GM23248 (cell line): ENCODE measurements around the gene SLC35F3. TPM values are rescaled to one million over a fixed set of nuclear protein-coding genes. Genes with fewer than 3 reads are reported as not detected.

Experiments
- DNase-seq: peaks from one replicate; pipeline ENCODE4 v3.0.0-alpha.2; 2015
- H2AFZ ChIP-seq: fragments of 200-600 bp; sonication (generic); 2 replicates; pipeline ENCODE4 v1.6.1; 2016; ENCODE audit warnings: antibody characterized with exemption
- H3F3A ChIP-seq: fragments of 200-600 bp; sonication (generic); 2 replicates; pipeline ENCODE4 v1.6.1; 2016; ENCODE audit warnings: mild to moderate bottlenecking, antibody characterized with exemption, mixed run types; ENCODE audit not compliant: insufficient read depth
- H3K27ac ChIP-seq: fragments of 200-600 bp; sonication (generic); 2 replicates; pipeline ENCODE4 v1.5.1; 2016; ENCODE audit warnings: mild to moderate bottlenecking
- H3K27me3 ChIP-seq: fragments of 200-600 bp; sonication (generic); replicated peaks from 2 replicates; pipeline ENCODE4 v1.6.1; 2016; ENCODE audit warnings: mild to moderate bottlenecking; ENCODE audit not compliant: insufficient read depth
- H3K36me3 ChIP-seq: fragments of 200-600 bp; sonication (generic); 2 replicates; pipeline ENCODE4 v1.6.1; 2016; ENCODE audit warnings: low read depth, mild to moderate bottlenecking
- H3K4me1 ChIP-seq: fragments of 200-600 bp; sonication (generic); 2 replicates; pipeline ENCODE4 v1.6.1; 2016; ENCODE audit warnings: mild to moderate bottlenecking; ENCODE audit not compliant: insufficient read depth
- H3K4me2 ChIP-seq: fragments of 200-600 bp; sonication (generic); one replicate; pipeline ENCODE4 v1.6.1; 2016; ENCODE audit warnings: mild to moderate bottlenecking; ENCODE audit not compliant: unreplicated experiment
- H3K4me3 ChIP-seq: fragments of 200-600 bp; sonication (generic); 2 replicates; pipeline ENCODE4 v1.5.1; 2016; ENCODE audit warnings: mild to moderate bottlenecking
- H3K79me2 ChIP-seq: fragments of 200-600 bp; sonication (generic); 2 replicates; pipeline ENCODE4 v1.6.1; 2016; ENCODE audit warnings: mild to moderate bottlenecking; ENCODE audit not compliant: insufficient read depth
- H3K9ac ChIP-seq: fragments of 200-600 bp; sonication (generic); 2 replicates; pipeline ENCODE4 v1.6.1; 2016; ENCODE audit warnings: mild to moderate bottlenecking
- H3K9me2 ChIP-seq: fragments of 200-600 bp; sonication (generic); 2 replicates; pipeline ENCODE4 v1.6.1; 2016; ENCODE audit warnings: mixed run types, mild to moderate bottlenecking, moderate library complexity; ENCODE audit not compliant: insufficient read depth
- H3K9me3 ChIP-seq: fragments of 200-600 bp; sonication (generic); one replicate; pipeline ENCODE4 v1.6.1; 2017; ENCODE audit warnings: low read depth
- H4K20me1 ChIP-seq: fragments of 200-600 bp; sonication (generic); 2 replicates; pipeline ENCODE4 v1.6.0; 2016; ENCODE audit not compliant: insufficient read depth
- EZH2 ChIP-seq: fragments of 200-600 bp; sonication (generic); IDR thresholded peaks from 2 replicates; pipeline ENCODE4 v1.6.1; 2018; ENCODE audit warnings: antibody characterized with exemption, mild to moderate bottlenecking; ENCODE audit not compliant: insufficient read depth, poor library complexity, severe bottlenecking
- EZH2phosphoT487 ChIP-seq: fragments of 200-600 bp; sonication (generic); IDR thresholded peaks from 2 replicates; pipeline ENCODE4 v1.6.1; 2018; ENCODE audit warnings: antibody characterized with exemption, moderate library complexity, mild to moderate bottlenecking, low read depth; ENCODE audit not compliant: insufficient read depth
- WGBS, 2 experiments: methylation state at CpG; one replicate each; pipeline ENCODE4 v1.1.6; 2015 to 2017; ENCODE audit warnings: low lambda C conversion rate in 2 of 2, low coverage in 1 of 2; ENCODE audit errors: missing lambda C conversion rate in 2 of 2; 5-methylcytosine and 5-hydroxymethylcytosine counted together
- in situ Hi-C: fragments of 300-500 bp; cut with MboI; formaldehyde crosslinking; loops from 2 replicates; pipeline ENCODE4 v1.15.0; 2020
- polyA plus RNA-seq: library from polyadenylated mRNA; unstranded; fragments of >200 nt; fragmentation: Nextera tagmentation; extraction: Ambion mirVana; gene quantifications from 2 replicates; pipeline ENCODE4 v1.2.1, GENCODE V29; 2016
- total RNA-seq: library from RNA; depleted of rRNA; stranded (reverse); fragments of >200 nt; shearing (Covaris generic); gene quantifications from 2 replicates; pipeline ENCODE4 v1.2.3, GENCODE V29; 2014

The SLC35F3 gene
- total and polyA plus RNA-seq, 2 experiments from 2014 or later = 0.43 to 1.3 TPM

GRCh38 chr1:234125714-234126113 lies 221.2 kb downstream of the SLC35F3 start:
- Histone ChIP-seq H3K27ac (no peak overlapping the region), H3K79me2 (no peaks in the 10 kb centered on the region), H3K9me2 (no peaks in the 10 kb centered on the region), H3K9me3 (no peaks in the 10 kb centered on the region), H3K4me3 (no peak overlapping the region), H3F3A (no peaks in the 10 kb centered on the region), H3K4me1 (no peaks in the 10 kb centered on the region), H3K27me3 (no peaks in the 10 kb centered on the region), H3K9ac (no peak overlapping the region), H3K36me3 (no peaks in the 10 kb centered on the region), H4K20me1 (no peaks in the 10 kb centered on the region), H2AFZ (no peak overlapping the region), H3K4me2 (no peak overlapping the region)
- in situ Hi-C loops = no loop called here
- TF ChIP-seq EZH2 = no peak
- no peak for TF ChIP-seq EZH2phosphoT487
- no peak for DNase-seq
- WGBS, 2 experiments = 73% methylated on average over 13 of the region's 13 CpGs

DNA sequence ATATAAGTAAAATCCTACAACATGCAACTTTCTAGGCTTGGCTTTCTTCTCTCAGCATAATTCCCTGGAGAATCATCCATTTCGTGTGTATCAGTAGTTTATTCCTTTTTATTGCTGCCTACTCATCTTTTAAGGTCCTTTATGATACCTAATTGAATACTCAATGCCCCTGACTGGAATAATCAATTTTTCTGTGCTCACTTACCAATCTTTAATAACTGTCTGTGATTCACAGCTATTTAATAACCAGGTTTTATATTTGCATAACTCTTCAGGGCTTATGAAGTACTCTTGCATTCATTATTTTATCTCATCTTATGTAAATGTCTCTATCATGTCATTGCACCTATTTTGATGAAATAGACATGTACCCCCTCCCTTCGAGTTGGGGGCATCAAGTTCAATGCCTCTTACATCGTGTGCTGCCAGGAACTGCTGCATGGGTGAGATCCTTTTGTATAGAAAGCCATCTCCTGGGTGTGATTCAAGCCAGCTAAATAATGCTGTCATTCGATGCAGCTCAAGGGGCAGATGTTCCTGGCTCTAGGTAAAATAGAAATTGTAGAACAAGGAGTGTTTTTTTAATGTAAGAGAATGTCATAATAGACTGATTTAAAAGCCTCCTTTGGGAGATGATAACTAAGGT lies 222.7 kb downstream of the SLC35F3 start:
- Histone ChIP-seq H3K4me1 (no peaks in the 10 kb centered on the region), H3K79me2 (no peaks in the 10 kb centered on the region), H3K36me3 (no peaks in the 10 kb centered on the region), H3K9ac (no peak overlapping the region), H3K9me3 (no peaks in the 10 kb centered on the region), H3K27ac (no peak overlapping the region), H3K27me3 (no peaks in the 10 kb centered on the region), H3K4me3 (no peak overlapping the region), H2AFZ (no peak overlapping the region), H4K20me1 (no peaks in the 10 kb centered on the region), H3K9me2 (no peaks in the 10 kb centered on the region), H3K4me2 (no peak overlapping the region), H3F3A (no peaks in the 10 kb centered on the region)
- 12 to 13% methylated on average over 4 of the region's 4 CpGs for WGBS, 2 experiments
- DNase-seq = no peak
- in situ Hi-C loops = no loop called here
- TF ChIP-seq EZH2 (no peak), EZH2phosphoT487 (no peak)

DNA sequence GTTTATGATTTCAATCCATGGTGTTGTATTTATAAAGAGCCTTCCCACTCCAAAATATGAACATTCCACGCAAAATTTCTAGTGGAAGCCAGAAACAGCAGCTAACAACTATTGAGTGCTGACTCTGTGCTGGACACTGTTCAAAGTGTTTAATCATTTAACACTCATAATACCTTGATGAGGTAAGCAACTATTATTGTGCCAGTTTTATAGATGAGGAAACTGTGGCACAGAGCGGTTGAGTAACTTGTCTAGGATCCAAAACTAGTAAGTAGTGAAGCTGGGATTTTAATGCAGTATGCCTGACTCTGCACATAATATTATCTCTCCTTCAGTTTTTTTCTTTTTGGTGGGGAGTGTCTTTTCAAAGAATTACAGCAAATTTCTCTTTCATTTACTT lies 228.3 kb downstream of the SLC35F3 start:
- no peaks in the 10 kb centered on the region for H3F3A ChIP-seq
- no peak overlapping the region for H3K4me3 ChIP-seq
- no peaks in the 10 kb centered on the region for H3K9me2 ChIP-seq
- H3K4me2 ChIP-seq = no peak overlapping the region
- H3K4me1 ChIP-seq = no peaks in the 10 kb centered on the region
- no peaks in the 10 kb centered on the region for H3K36me3 ChIP-seq
- no peaks in the 10 kb centered on the region for H3K9me3 ChIP-seq
- 81 to 82% methylated on average over 2 of the region's 2 CpGs for WGBS, 2 experiments
- in situ Hi-C loops = no loop called here
- H3K27ac ChIP-seq = no peak overlapping the region
- no peak overlapping the region for H2AFZ ChIP-seq
- TF ChIP-seq EZH2 = no peak
- TF ChIP-seq EZH2phosphoT487 = no peak
- no peaks in the 10 kb centered on the region for H4K20me1 ChIP-seq
- no peaks in the 10 kb centered on the region for H3K79me2 ChIP-seq
- no peak for DNase-seq
- no peaks in the 10 kb centered on the region for H3K27me3 ChIP-seq
- H3K9ac ChIP-seq = no peak overlapping the region

GRCh38 chr1:234134878-234135277 lies 230.4 kb downstream of the SLC35F3 start:
- no peaks in the 10 kb centered on the region for H3F3A ChIP-seq
- H3K27ac ChIP-seq = no peak overlapping the region
- 28 to 37% methylated on average over 5 of the region's 5 CpGs for WGBS, 2 experiments
- in situ Hi-C loops = no loop called here
- no peak overlapping the region for H3K9ac ChIP-seq
- no peaks in the 10 kb centered on the region for H3K4me1 ChIP-seq
- H2AFZ ChIP-seq = no peak overlapping the region
- no peaks in the 10 kb centered on the region for H3K36me3 ChIP-seq
- no peak overlapping the region for H3K4me3 ChIP-seq
- no peaks in the 10 kb centered on the region for H3K9me3 ChIP-seq
- no peak overlapping the region for H3K4me2 ChIP-seq
- H4K20me1 ChIP-seq = no peaks in the 10 kb centered on the region
- H3K27me3 ChIP-seq = no peaks in the 10 kb centered on the region
- TF ChIP-seq EZH2 = no peak
- no peak for TF ChIP-seq EZH2phosphoT487
- H3K9me2 ChIP-seq = no peaks in the 10 kb centered on the region
- no peaks in the 10 kb centered on the region for H3K79me2 ChIP-seq
- no peak for DNase-seq
